ENCODE measurements around the gene BBOF1.
A peak's percentile ranks its signal among the peaks of the same experiment; 100 is the strongest.
"Not testable (repeated sequence)": the region's sequence is repeated elsewhere in the genome, so short reads cannot be mapped to it uniquely, and the experiment has no call there.

The BBOF1 gene

GRCh38 chr14:74083784-74084276, 64.7 kb downstream of the BBOF1 start:
- DNase-seq (ENCODE audit: insufficient read length, low spot score): no peak
- no peak for FAIRE-seq

GRCh38 chr14:74084277-74085046, 65.3 kb downstream of the BBOF1 start, which contains the start of the genes ALDH6A1 and LIN52:
ALDH6A1 (minus strand) TSS chr14:74084453; CDS start chr14:74084394, 59 bp downstream.
LIN52 (plus strand) TSS chr14:74084956; CDS start chr14:74084975, 19 bp downstream.
- FAIRE-seq: peak; percentile 97
- DNase-seq (ENCODE audit: insufficient read length, low spot score): peak; percentile 98
- TF ChIP-seq TAF1 (IDR thresholded peaks at IDR 0.05; ENCODE audit: low read depth, low read length) (peak; percentile 84), POLR2A (IDR thresholded peaks at IDR 0.05; ENCODE audit: low read depth, low read length) (peak; percentile 69; the same call in 1 of the 2 replicates), PAX5 (IDR thresholded peaks at IDR 0.05; ENCODE audit: insufficient read depth, low read length, severe bottlenecking) (no peak), SPI1 (IDR thresholded peaks at IDR 0.05; ENCODE audit: low read depth, low read length) (0 out of 2 replicates have a peak, but pooled peaks have one; percentile 13), POLR2AphosphoS5 (IDR thresholded peaks at IDR 0.05; ENCODE audit: low read depth, low read length) (0 out of 2 replicates have a peak, but pooled peaks have one; percentile 45)

More at GRCh38 chr14:74083784-74084276, 64.7 kb downstream of the BBOF1 start:
- TF ChIP-seq POLR2A (IDR thresholded peaks at IDR 0.05; ENCODE audit: low read depth, low read length) (no peak), PAX5 (IDR thresholded peaks at IDR 0.05; ENCODE audit: insufficient read depth, low read length, severe bottlenecking) (no peak), POU2F2 (IDR thresholded peaks at IDR 0.05; ENCODE audit: low read depth, low read length) (no peak), SPI1 (IDR thresholded peaks at IDR 0.05; ENCODE audit: low read depth, low read length) (no peak), POLR2AphosphoS5 (IDR thresholded peaks at IDR 0.05; ENCODE audit: low read depth, low read length) (no peak), TAF1 (IDR thresholded peaks at IDR 0.05; ENCODE audit: low read depth, low read length) (no peak)

GRCh38 chr14:74085047-74085637, 66.0 kb downstream of the BBOF1 start:
- DNase-seq (ENCODE audit: insufficient read length, low spot score): no peak

GRCh38 chr14:74085828-74086227, 66.7 kb downstream of the BBOF1 start:
- DNase-seq (ENCODE audit: insufficient read length, low spot score): peak; percentile 15
- TF ChIP-seq PAX5 (IDR thresholded peaks at IDR 0.05; ENCODE audit: insufficient read depth, low read length, severe bottlenecking): no peak
- TF ChIP-seq SPI1 (IDR thresholded peaks at IDR 0.05; ENCODE audit: low read depth, low read length): peak; percentile 97
- TF ChIP-seq POU2F2 (IDR thresholded peaks at IDR 0.05; ENCODE audit: low read depth, low read length): no peak
- peak; percentile 57 for FAIRE-seq

More at GRCh38 chr14:74085047-74085637, 66.0 kb downstream of the BBOF1 start:
- TF ChIP-seq PAX5 (IDR thresholded peaks at IDR 0.05; ENCODE audit: insufficient read depth, low read length, severe bottlenecking) (no peak), SPI1 (IDR thresholded peaks at IDR 0.05; ENCODE audit: low read depth, low read length) (0 out of 2 replicates have a peak, but pooled peaks have one; percentile 17), POLR2A (IDR thresholded peaks at IDR 0.05; ENCODE audit: low read depth, low read length) (peak; percentile 57; the same call in 1 of the 2 replicates), POLR2AphosphoS5 (IDR thresholded peaks at IDR 0.05; ENCODE audit: low read depth, low read length) (peak; percentile 25; the same call in 1 of the 2 replicates), TAF1 (IDR thresholded peaks at IDR 0.05; ENCODE audit: low read depth, low read length) (peak; percentile 13), POU2F2 (IDR thresholded peaks at IDR 0.05; ENCODE audit: low read depth, low read length) (no peak)
- peak; percentile 70 for FAIRE-seq

- no peak for FAIRE-seq
- no peak for DNase-seq (ENCODE audit: insufficient read length, low spot score)
These were observed 70.3 kb downstream of the BBOF1 start for GRCh38 chr14:74089251-74090020.

GRCh38 chr14:74105381-74105780, 86.2 kb downstream of the BBOF1 start:
- FAIRE-seq (no peak), DNase-seq (ENCODE audit: insufficient read length, low spot score) (no peak)
- TF ChIP-seq TAF1 (IDR thresholded peaks at IDR 0.05; ENCODE audit: low read depth, low read length) (no peak), POLR2A (IDR thresholded peaks at IDR 0.05; ENCODE audit: low read depth, low read length) (no peak), POLR2AphosphoS5 (IDR thresholded peaks at IDR 0.05; ENCODE audit: low read depth, low read length) (no peak), SPI1 (IDR thresholded peaks at IDR 0.05; ENCODE audit: low read depth, low read length) (no peak), PAX5 (IDR thresholded peaks at IDR 0.05; ENCODE audit: insufficient read depth, low read length, severe bottlenecking) (no peak), POU2F2 (IDR thresholded peaks at IDR 0.05; ENCODE audit: low read depth, low read length) (no peak)

More at GRCh38 chr14:74089251-74090020, 70.3 kb downstream of the BBOF1 start:
- TF ChIP-seq POLR2AphosphoS5 (IDR thresholded peaks at IDR 0.05; ENCODE audit: low read depth, low read length) (no peak), TAF1 (IDR thresholded peaks at IDR 0.05; ENCODE audit: low read depth, low read length) (no peak), POU2F2 (IDR thresholded peaks at IDR 0.05; ENCODE audit: low read depth, low read length) (no peak), SPI1 (IDR thresholded peaks at IDR 0.05; ENCODE audit: low read depth, low read length) (no peak), POLR2A (IDR thresholded peaks at IDR 0.05; ENCODE audit: low read depth, low read length) (no peak), PAX5 (IDR thresholded peaks at IDR 0.05; ENCODE audit: insufficient read depth, low read length, severe bottlenecking) (no peak)

GRCh38 chr14:74109369-74109768, 90.2 kb downstream of the BBOF1 start:
- FAIRE-seq (no peak), DNase-seq (ENCODE audit: insufficient read length, low spot score) (no peak)
- TF ChIP-seq TAF1 (IDR thresholded peaks at IDR 0.05; ENCODE audit: low read depth, low read length): no peak
- no peak for TF ChIP-seq POLR2A (IDR thresholded peaks at IDR 0.05; ENCODE audit: low read depth, low read length)
- TF ChIP-seq SPI1 (IDR thresholded peaks at IDR 0.05; ENCODE audit: low read depth, low read length): no peak
- no peak for TF ChIP-seq POLR2AphosphoS5 (IDR thresholded peaks at IDR 0.05; ENCODE audit: low read depth, low read length)
- no peak for TF ChIP-seq POU2F2 (IDR thresholded peaks at IDR 0.05; ENCODE audit: low read depth, low read length)
- TF ChIP-seq PAX5 (IDR thresholded peaks at IDR 0.05; ENCODE audit: insufficient read depth, low read length, severe bottlenecking): no peak

GRCh38 chr14:74111395-74112216, 92.5 kb downstream of the BBOF1 start:
- DNase-seq (ENCODE audit: insufficient read length, low spot score): not testable (repeated sequence)
- peak; percentile 47 for FAIRE-seq
